CD4-positive, alpha-beta T cell treated with Interleukin-6 for 4 hours (primary cell): ENCODE measurements around the gene ZNF701.
A peak's percentile ranks its signal among the peaks of the same experiment; 100 is the strongest.
"Not testable (repeated sequence)": the region's sequence is repeated elsewhere in the genome, so short reads cannot be mapped to it uniquely, and the experiment has no call there.

Experiments used
- DNase-seq: peaks from one replicate; pipeline ENCODE4 v3.0.0-alpha.2; 2020; ENCODE audit warnings: mixed read lengths

ZNF701 gene

DNA sequence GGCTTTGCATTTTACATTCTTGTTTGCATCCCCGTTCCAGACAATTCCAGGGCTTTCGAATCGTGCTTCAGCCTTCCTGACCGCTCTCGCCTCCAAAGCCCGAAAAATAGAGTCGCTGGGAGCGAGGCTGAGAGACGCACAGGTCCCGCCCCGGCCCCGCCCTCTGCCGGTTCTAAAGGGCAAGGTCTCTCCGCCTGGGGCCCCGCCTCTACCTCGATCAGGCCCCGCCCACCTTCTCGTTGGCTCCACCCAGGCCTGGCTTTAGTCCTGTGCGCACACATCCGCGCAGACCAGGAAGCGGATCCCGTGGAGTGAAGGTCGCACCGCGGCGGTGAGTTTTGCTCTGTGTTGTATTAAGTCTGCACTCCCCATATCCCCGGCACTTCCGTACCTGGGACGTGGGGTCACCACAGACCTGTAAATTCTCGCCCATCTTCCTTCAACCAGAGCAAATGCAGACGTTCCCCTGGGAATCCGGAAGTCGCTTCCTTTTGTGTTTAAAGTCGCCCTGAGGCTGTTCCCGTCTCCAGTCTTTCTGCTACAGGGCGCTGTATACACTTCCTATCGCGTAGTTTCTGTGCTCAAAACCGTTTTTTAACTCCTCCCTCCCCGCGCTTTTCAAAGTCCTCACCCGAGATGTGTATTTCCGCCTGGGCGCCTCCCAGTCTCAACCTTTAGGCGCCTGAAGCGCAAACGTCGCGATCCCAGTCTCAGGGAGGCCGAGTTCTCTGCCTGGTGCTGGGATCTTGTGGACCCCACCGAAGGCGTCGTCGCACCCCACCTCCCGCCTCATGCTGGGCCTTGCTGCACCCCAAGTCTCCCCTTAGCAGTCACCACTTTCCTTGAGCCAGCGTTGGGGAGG is at the start of gene ZNF701:
ZNF701 (plus strand) TSS at position 288 of the 862 bp plus-strand sequence. CDS start 3,861 bp downstream, outside the sequence.
- DNase-seq = peak; percentile 93

DNA sequence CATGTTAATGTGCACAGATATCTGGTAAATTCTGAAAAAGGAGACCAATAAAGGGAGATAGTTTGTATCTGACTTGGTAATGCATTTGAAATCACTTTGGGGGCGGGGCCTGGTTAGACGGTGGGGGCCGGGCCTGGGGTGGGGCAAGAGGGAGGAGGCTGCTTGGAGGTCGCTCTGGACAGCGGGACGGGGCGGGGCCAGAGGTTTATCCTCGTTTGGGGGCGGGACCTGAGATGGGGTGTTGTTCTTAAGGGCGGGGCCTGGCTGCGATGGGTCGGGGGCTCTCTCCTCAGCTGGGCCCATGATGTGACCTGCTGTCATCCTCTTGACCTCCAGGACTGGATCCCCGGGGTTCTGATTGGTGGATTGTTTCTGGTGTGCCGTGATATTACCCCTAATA is 47.5 kb upstream of the ZNF701 start:
- no peak for DNase-seq

DNA sequence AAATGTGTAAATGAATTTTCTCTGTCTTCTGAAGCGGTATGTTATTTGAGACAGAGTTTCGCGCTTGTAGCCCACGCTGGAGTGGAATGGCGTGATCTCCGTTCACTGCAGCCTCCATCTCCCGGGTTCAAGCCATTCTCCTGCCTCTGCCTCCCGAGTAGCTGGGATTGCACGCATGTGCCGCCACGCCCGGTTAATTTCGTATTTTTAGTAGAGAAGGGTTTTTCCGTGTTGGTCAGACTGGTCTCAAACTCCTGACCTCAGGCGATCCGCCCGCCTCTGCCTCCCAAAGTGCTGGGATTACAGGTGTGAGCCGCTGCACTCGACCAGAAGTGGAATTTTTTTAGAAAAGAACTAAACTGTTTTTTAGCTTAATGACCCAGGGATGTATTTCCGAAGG is 46.0 kb upstream of the ZNF701 start:
- DNase-seq = no peak

DNA sequence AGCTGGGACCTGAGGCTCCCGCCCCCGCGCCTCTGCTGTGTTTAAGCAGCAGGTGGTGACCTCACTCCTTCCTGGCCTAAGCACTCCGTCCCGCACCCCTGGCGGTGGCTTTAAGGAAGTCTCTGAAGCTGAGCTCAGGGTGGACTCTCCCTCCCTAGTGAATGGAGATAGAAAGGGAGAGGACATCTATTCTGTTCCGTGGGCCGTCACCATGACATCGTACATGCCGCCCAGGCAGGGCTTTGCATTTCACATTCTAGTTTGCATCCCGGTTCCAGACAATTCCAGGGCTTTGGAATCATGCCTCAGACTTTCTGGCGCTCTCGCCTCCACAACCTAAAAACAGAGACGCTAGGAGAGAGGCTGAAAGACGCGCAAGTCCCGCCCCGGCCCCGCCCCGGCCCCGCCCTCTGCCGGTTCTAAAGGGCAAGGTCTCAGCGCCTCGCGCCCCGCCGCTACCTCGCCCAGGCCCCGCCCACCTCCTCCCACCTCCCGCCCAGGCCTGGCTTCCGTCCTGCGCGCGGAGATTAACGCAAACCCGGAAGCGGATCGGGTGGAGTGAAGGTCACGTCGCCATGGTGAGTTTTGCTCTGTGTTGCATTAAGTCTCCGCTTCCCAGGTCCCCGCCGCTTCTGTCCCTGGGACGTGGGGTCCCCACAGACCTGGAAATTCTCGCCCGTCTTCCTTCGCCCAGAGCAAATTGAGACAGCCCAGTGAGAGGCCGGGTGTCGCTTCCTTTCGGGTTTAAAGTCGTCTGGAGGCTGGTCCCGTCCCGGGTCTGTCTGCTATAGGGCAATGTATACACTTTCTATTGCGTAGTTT is 42.7 kb upstream of the ZNF701 start, which contains the start of gene ZNF808:
ZNF808 (plus strand) TSS at position 535 of the 822 bp plus-strand sequence. CDS start 15,617 bp downstream, outside the sequence.
- peak; percentile 99 for DNase-seq

DNA sequence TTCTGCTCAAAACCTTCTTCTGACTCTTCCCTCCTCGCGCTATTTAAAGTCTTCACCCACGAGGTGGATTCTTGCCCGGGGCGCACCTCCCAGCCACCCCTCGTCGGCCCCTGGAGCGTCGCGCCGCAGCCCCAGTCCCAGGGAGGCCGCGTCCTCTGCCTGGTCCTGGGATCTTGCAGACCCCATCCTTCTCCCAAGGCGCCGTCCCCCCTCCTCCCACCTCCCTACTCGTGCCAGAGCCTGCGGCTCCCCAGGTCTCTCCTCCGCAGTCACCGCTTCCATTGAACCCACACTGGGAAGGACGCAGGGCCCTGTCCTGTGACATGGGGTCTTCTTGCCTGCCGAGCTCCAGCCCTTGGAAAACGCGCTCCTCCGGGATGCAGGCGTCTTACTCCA is 42.1 kb upstream of the ZNF701 start:
- DNase-seq = no peak

GRCh38 chr19:52532480-52532879 is 37.6 kb upstream of the ZNF701 start:
- no peak for DNase-seq

- DNase-seq = no peak
These were observed 36.2 kb upstream of the ZNF701 start for GRCh38 chr19:52533901-52534300.

DNA sequence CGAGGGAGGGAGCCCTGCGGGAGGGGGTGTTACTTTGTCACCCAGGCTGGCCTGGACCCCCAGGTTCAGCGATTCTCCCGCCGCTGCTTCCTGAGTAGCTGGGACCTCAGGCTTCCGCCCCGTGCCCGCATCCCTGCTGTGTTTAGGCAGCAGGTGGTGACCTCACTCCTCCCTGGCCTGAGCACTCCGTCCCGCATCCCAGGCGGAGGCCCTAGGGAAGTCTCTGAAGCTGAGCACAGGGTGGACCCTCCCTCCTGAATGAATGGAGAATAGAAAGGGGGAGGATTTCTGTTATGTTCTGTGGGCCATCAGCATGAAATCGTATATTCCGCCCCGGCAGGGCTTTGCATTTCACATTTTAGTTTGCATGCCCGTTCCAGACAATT is 34.7 kb upstream of the ZNF701 start:
- DNase-seq = peak; percentile 12

DNA sequence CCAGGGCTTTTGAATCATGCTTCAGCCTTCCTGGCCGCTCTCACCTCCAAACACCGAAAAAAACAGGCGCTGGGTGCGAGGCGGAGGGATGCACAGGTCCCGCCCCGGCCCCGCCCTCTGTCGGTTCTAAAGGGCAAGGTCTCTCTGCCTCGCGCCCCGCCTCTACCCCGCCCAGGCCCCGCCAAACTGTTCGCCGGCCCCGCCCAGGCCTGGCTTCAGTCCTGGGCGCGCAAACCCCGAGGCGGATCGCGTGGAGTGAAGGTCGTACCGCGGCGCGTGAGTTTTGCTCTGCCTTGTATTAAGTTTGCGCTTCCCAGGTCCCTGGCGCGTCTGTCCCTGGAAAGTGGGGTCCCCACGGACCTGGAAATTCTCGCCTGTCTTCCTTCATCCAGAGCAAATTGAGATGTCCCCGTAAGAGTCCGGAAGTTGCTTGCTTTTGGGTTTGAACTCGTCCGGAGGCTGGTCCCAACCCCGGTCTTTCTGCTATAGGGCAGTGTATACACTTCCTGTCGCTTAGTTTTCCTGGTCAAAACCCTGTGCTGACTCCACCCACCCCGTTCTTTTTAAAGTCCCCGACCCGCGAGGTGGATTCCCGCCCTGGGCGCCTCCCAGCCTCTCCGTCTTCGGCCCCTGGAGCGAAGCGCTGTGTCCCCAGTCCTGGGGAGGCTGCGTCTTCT is 34.2 kb upstream of the ZNF701 start:
- peak; percentile 96 for DNase-seq

- peak; percentile 59 for DNase-seq
These were observed 33.7 kb upstream of the ZNF701 start for GRCh38 chr19:52536448-52536800.

DNA sequence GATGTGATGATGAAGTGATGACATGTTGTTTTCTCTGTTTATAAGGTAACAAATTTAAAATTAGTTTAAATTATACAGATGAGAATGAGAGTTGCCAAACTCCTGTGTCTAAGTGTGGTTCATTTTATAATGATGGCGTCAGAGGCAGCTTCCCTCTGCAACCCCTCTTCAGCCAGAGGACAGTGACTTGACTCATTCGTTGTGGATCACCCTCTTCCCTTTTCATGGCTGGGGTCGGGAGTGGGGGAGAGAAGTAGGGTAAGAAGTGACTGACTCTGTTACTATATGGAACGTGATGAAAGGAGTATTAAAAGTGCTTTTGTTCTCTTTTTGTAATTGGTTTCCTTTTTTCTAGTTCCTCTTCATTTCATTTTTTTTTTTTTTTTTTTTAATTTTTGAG is 31.3 kb upstream of the ZNF701 start:
- DNase-seq = not testable (repeated sequence)

GRCh38 chr19:52541176-52541575 is 28.9 kb upstream of the ZNF701 start:
- DNase-seq = not testable (repeated sequence)

DNA sequence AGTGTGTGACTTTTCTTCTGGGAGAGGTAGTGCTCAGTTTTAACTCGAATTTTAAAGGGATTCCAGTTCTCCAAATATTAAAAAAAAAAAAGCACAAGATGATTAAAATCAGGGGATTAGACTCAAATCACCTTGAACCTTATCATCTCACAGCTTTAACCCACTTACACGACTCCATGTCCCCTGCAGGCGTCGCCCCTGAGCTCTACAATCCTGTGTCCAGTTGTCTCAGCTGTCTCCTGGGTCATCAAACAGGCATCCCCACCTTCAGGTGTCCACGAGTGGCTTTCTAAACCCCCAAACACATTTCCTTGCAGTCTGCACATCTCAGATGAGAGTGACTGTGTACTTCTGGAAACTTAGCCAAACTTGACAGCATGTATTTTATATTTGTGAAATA is 28.5 kb upstream of the ZNF701 start:
- no peak for DNase-seq

DNA sequence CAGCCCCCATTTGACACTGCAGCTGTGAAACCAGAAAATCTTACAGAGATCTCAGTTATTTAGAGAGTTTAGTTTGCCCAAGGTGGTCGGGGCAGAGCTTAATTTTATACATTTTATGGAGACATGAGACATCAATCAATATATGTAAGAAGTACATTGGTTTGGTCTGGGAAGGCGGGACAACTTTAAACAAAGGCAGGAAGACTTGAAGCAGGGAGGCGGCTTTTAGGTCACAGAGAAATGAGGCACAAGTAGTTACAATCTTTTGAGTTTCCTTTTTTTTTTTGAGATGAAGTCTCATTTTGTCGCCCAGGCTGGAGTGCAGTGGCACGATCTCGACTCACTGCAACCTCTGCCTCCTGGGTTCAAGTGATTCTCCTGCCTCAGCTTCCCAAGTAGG is 27.5 kb upstream of the ZNF701 start:
- DNase-seq = not testable (repeated sequence)

GRCh38 chr19:52542984-52543664 is 27.0 kb upstream of the ZNF701 start:
- peak; percentile 41 for DNase-seq

GRCh38 chr19:52554216-52554971 is 15.7 kb upstream of the ZNF701 start:
- DNase-seq = no peak

DNA sequence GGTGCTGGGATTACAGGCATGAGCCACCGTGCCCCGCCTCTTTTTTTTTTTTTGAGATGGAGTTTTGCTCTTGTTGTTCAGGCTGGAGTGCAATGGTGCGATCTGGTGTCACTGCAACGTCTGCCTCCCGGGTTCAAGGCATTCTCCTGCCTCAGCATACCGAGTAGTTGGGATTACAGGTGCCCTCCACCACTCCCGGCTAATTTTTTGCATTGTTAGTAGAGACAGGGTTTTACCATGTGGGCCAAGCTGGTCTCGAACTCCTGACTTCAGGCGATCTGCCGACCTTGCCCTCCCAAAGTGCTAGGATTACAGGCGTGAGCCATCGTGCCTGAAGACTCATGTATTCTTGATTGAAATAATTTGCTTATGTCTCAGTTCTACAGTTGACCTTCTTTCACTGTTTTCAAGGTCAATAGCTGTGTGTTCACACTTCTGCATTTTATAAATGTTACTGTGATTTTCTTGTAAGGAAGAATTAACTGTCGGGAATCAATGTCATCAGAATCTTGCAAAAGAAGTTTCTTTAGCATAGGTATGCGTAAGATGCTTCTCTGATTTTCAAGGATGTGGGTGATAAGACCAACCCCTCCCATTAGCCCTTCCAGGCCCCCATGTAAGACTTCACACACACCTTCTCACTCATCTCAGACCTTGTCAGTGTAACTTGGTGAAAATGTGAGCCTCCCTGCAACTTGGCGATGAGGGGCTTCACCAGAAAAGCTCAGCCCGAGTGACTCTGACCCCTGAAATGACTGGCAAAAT is 12.7 kb upstream of the ZNF701 start:
- no peak for DNase-seq

- not testable (repeated sequence) for DNase-seq
These were observed 11.2 kb upstream of the ZNF701 start for GRCh38 chr19:52558732-52559445.

DNA sequence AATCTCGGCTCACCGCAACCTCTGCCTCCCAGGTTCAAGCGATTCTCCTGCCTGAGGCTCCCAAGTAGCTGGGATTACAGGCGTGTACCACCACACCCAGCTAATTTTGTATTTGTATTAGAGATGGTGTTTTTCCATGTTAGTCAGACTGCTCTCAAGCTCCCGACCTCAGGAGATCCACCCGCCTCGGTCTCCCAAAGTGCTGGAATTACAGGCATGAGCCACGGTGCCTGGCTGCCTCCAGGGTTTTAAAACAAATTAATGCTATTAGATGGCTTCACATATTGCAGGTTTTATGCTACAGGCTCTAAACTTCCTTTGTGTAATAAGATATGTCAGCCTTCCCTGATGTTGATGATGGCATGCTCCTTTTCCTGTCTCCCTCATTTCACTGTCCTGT is 8.5 kb upstream of the ZNF701 start:
- DNase-seq = not testable (repeated sequence)

DNA sequence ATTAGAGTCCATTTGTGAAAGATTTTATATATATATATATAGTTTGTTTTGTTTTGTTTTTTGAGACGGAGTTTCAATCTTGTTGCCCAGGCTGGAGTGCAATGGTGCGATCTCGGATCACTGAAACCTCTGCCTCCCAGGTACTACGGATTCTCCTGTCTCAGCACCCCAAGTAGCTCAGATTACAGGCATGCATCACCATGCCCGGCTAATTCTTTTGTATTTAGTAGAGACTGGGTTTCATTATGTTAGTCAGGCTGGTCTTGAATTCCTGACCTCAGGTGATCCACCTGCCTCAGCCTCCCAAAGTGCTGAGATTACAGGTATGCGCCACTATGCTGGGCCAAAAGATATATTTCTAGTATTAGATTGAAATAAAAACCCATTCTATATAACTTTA is 4.0 kb upstream of the ZNF701 start:
- no peak for DNase-seq
